HG03565 (cell line): ENCODE measurements around the gene SURF6.

Source experiments
- ATAC-seq: cut with Tn5 transposase; IDR thresholded peaks from one replicate; pipeline ENCODE4 v1.9.1; 2021; ENCODE audit warnings: mild to moderate bottlenecking, moderate library complexity; ENCODE audit not compliant: unreplicated experiment

SURF6 gene

DNA sequence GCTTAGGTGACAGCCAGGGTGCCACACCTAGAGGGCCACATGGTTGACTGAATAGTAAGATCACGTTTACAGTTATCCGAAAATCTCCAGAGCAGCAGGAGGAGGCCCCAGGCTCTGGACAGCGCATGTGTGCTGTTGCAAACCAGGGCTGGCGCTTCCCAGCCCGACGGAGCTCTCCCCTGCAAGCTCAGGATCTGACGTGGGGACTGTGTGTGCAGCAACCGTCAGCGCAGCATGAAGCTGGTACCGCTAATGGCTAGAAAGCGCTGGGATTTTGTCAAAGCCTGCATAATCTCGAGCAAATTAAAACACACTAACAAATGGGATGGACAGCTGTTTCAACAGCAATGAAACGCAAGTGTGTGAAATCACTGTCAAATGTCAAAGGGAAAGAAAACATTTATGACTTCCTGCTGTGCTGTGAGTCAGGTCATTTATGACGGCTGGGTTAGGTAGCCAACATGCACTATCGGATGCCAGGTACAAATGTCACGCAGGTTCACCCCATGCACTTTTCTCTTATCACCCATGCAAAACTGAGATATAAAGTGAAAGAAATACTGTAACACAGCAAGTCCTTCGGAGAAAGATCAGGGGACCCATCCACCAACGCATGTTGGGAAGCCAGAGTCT, 32.4 kb upstream of the SURF6 start:
- ATAC-seq, result no peak

DNA sequence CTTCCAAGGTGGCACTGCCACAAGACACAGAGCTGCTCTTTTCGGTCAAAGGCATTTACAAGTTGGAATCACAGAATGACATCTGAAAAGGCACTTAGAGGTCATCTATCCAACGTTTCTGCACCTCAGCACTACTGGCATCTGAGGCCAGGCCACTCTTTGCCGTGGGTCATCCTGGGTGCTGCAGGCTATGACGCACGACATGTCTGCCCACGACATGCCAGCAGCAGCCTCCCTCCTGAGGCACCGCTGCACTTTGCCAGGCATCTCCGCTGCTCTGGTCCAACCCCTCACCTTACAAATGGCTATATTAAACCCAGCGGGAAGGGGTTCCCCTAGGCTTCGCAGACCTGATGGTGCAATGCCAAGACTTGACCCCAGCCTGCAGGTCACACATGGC, 31.8 kb upstream of the SURF6 start:
- ATAC-seq, result no peak

DNA sequence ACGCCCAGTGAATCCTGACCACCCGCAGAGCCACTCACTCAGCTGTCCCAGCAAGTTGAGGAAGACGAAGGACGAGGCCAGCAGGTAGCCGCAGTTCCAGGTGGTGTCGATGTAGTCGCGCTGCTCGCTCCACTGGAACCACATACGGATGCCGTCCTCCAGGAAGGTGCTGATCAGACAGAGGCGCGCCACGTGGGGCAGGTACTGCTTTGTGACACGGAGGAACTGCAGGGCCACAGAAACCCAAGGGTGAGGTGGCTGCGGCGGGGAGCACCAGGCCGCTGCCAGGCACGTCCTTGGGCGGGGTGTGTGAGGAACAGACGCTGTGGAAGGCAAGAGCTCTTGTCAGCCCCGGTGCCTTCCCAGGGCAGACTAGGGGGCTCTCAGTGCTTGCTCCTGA, 31.2 kb upstream of the SURF6 start:
- ATAC-seq, result no peak

DNA sequence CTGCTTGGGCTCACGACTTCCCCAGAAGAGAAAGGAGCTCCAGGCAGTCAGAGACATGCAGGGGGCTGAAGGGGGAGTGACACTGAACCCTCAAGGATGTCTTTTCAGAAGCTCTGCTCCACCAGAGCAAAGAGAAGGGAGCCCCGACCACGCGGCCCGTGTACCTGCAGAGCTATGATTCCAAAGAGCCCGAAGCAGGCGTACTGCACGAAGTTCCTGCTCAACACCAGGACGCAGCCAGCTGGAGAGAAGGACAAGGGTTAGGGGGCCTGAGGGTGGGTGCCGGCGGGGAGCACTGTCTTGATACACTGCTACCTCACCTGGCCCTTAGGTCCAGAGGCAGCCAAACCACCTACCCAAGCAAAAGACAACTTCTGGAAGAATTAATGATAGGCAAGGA, 30.4 kb upstream of the SURF6 start:
- no peak for ATAC-seq

DNA sequence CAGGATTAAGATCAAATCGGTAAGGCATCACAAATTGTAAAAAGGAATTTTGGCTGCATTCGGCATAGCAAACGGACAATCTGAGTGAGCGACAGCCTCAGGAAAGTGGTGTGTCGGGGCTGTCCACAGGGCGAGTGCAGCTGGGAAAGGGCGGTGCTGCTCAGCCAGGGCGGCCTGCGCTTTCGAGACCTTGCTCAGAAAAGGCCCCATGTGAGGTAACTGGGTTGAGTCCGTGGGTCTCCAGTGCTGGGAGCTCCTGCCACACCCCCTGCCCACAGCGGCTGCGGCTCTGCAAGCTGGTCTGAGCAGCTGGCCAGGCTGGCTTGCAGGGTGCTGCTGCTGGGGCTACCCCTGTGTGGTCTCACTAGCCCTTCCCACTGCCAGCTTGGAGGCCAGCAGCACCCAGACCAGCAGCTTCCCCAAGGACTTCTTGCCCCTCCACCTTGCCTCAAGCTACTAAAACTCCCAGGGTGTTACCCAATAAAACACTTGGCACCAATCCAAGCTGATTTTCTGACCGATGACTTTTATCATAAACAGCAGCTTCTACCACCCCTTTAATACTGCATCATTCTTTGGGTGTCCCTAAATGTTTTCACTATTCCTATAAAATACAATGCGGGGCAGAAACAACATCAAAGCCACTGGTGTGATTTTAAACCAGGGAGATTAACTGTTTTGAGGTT, 26.5 kb upstream of the SURF6 start:
- no peak for ATAC-seq

DNA sequence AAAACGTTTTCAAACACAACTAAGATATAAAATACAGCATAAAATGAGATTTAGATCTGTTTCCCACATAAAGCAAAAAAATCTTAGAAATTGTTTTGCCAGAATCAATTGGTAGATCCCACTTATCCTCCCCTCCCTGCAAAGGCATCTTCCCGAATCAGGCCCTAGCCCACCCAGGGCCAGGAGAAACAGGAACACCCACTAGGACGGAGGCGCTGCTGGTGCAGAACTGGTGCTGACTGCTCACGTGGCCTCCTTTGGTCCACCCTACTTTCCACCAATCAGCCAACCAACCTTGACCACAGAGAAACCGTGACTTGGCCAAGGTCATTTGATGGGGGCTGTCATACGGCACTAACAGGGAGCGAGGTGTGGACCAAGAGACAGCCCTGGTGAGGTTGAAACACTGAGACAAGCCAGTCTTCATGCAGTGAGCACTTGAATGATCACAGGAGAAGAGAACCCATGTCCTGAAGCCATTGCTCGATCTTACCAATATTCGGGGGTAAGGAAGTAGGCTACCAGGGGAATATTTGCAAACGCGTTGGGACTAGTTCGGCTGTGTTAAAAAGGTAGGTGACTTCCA, 25.6 kb upstream of the SURF6 start:
- no peak for ATAC-seq

DNA sequence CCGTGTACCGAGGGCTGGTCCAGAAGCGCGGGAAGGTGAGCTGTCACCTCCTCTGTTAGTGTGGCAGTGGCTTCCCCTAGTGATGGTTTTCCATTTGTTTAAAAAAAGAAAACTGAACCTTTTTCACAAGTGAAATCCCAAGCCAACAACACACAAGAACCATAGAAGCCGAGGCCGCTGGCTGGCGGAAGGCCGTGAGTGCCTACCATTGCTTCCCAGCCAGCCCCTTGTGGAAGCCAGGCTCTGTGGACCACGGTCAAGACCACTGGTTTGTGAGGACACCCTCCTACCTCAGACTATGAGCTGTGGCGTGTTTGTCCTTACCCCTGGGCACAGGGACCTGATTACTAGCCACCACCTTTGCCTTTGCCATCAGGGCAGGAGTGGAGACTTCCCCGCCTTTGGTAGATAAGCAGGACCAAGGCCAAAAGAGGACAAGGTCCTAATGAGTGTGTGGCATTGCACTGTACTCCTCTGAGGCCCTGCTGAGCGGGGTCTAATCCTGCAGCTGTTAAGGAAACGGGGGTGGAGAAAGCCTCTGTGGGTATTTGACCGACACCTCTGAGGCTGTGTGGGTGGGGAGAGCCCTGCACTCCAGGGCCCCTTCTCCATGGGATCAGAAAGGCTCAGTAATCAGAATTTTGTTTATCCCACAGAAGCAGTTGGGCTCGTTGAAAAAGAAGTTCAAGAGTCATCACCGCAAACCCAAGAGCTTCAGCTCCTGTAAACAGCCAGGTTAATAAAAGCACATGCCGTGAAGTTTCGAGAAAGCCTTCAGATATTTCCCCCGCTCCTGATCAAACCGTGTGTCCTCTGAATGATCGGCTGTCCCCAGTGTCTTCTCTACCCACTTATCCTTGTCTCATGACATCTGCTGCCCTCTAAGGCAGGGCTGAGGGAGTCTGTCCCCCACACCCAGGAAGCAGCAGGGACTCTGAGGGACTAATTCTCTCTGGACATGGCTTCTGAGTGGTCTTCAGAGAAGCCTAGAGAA, 24.7 kb upstream of the SURF6 start:
- ATAC-seq, result no peak

DNA sequence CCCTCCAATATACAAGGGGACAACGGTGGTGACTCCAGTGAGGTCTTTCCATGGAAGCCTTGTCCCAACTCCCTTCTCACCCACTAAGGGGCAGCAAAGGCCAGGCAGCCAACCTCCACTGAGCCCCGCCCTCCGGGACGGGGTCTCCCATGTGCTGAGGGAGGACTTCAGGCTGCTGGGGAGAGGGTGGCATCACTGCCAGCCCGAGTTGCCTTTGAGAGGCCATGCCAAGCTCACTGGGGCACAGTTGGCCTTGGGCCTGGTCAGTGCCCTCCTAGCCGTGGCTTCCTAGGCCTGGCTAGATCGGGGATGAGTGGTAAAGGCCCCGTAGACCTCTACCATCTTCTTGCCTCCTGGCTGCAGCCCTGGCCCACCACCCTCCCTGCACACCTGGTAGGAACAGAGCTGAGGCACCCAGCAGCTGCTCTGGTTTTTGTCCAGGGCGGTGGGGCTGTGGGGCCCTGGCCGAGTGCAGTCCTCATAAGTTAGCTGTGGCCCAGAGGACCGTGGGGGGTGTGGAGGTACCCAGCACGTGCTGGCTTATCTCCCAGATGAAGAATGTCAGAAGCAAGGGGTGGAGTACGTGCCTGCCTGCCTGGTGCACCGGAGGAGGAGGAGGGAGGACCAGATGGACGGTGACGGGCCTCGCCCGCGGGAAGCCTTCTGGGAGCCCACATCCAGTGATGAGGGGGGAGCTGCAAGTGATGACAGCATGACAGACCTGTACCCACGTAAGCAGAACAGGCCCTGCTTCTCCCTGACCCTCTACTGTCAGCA, 23.6 kb upstream of the SURF6 start:
- no peak for ATAC-seq

DNA sequence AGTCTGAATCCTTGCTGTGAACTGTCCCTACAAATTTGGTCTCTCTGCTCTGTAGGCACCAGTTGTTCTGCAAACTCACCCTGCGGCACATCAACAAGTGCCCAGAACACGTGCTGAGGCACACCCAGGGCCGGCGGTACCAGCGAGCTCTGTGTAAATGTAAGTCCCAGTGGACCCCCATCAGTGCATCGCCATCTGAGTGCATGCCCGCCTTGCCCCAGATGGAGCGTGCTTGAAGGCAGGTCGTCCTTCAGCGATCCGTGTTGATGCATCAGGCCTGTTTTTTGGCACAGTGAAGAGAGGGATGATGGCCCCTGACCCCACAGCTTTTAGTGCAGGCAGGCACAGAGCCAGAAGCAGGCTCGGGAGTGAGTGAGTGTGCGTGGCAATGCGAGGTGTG, 21.7 kb upstream of the SURF6 start:
- no peak for ATAC-seq

DNA sequence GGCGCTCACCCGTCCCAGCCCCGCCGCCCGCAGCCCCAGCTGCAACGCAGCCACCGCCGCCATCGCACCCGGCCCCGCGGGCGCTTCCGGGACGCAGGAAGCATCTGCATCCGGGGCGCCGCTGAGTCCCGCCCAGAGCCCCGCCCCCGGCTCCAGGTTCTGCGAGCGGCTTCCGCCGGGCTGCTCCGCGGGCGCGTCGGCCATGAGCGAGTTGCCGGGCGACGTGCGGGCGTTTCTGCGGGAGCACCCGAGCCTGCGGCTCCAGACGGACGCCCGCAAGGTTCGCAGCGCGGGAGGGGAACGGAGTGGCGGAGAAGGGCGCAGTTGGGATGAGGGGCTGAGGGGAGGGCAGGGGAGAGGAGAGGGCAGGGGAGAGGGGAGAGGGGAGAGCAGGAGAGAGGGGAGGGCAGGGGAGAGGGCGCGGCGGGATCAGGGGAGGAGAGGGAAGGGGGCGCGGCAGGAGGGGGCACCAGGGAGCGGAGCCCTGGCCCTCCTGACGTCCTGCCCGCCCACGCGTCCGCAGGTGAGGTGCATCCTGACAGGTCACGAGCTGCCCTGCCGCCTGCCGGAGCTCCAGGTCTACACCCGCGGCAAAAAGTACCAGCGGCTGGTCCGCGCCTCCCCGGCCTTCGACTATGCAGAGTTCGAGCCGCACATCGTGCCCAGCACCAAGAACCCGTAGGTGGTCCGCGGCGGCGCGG, 20.6 kb upstream of the SURF6 start, which contains the start of the genes SURF1 and SURF2:
SURF1 (minus strand) TSS at position 97 of the 701 bp plus-strand sequence; CDS start at position 63, 34 bp downstream.
SURF2 (plus strand) TSS at position 160 of the 701 bp plus-strand sequence; CDS start at position 203, 43 bp downstream.
- ATAC-seq, result peak; percentile 42

DNA sequence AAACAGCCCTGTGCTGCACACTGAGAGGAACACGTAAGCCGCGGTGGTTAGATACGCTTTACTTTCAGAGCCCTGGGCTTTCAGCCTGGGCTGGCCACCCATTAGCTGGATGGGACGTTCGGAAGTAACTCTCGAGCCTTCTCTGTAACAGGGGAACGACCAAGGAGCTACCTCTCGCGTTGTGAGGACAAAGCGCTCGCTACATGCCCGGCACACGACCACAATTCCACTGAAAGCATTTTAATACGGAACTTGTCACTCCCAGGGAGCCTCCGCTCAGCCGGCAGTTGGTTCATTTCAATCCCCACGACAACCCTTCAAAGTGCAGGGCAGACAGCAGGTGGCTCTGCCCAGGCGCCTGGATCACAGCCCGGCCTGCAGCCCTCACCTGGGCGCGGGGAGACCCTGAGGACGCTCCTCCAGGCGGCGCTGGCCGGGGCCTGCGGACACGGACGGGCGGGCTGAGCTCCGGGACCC, 19.9 kb upstream of the SURF6 start:
- peak; percentile 16 for ATAC-seq

DNA sequence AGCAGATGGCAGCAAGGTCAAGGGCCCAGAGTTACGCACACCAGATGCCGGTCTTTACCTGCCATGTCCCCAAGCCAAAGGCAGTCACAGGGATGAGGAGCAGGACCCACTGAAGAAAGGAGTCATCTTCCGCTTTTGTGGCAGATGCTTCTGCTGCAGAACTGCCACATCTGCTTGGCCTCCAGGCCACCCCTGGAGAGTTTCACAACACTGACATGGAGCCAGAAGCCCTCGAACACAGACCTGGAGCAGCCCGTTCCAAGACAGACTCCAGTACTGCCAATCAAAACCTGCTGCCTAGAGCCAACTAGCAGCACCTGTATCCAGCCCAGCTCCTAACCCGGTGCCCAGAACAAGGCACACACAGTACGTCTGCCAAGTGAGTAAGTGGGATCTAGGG, 18.8 kb upstream of the SURF6 start:
- ATAC-seq, result no peak

DNA sequence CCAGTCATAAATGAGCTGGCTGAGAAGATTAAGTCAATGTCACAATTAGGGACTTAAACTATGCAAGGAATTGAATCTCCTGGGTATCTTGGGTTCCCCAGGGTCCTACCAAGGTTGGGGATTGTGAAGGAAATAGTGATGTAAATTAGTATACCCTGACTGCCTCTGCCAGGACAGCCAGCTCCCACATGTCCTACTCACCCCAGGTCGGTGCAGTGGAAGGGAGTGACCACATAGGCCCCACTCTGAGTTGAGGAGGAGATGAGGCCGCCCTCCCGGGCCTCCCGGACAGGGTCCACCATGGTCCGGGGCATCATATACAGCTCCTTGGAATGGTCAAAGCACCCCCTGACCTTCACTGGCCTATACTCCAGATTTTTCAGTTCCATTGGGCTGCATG, 17.6 kb upstream of the SURF6 start:
- no peak for ATAC-seq

DNA sequence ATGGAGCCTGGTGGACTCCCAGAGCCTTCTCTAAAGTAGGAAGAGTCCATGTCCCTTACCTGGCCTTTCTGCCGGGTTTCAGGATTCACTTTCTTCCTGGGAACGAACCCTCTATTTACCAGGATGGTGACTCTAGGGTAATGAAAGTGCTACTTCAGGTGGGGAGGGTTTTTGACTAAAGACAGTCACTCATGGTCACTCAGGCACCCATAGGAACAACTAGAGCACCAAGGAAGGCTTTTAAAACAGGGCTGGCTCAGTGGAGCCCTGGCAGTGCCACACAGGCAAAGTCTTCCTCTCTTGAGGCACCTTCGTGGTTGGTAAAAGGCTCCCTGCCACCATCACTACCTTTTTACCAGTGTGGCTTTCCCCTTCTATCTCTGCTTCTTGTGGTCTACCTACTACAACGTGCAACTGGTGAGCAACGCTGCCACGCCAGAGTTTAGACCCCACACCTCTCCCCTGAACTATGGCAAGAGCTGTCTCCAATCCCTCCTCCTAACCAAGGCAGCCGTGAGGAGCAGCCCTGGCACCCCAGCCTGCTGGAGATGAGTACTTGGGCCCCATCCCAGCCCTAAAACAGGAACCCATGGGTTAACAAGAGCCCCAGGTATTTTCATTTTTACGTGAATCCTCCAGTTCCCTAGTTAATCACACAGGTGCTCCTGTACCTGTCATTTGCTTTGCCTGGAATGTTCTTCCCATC, 16.8 kb upstream of the SURF6 start:
- ATAC-seq, result no peak

DNA sequence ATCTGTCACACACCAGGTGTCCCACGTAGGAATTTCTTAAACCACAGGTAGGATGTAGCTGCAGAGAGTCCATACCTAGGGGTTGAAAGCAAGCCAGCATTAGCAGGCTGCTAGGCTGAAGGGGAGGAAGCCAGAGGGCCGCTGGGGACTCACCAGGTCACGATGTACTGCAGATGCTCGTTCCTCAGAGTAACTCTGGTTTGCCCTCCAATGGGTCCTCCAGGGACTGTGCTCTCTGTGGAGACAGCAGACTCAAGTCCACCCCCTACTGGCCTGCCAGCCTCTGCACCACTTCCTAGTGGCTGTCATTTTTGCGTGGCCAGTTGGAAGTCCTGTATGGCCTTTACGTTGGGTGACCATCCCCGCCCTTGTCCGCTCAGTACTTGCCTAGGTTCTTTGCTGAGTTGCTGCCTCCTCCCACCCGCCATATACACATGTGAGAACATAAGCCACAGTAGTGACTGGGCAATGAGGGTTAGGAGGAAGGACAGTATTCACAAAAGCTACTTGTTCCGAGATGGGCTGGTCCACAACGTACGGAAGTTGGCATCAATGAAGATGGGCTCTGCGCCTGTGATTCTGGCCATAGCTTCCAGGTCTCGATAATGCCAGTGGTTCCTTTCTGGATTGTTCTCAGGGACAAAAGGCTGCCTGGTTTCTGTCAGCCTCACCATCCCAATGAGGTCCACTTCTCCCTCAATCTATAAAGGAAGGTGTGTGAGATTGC, 16.1 kb upstream of the SURF6 start:
- no peak for ATAC-seq

DNA sequence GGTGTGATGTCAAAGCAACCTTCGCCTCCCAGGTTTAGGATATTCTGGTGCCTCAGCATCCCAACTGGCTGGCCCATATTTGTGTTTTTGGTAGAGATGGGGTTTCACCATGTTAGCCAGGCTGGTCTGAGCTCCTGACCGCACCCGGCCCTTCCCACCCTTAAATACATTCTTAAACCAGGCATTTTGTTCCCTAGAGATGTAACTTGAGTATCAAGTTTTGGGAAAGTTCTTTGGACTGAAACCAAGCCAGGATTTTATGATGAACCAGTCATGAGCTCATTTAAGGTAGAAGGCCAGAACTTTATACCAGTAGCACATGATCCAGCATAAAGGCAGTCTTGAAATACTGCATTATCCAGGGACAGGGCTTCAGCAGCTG, 15.5 kb upstream of the SURF6 start:
- ATAC-seq, result no peak

DNA sequence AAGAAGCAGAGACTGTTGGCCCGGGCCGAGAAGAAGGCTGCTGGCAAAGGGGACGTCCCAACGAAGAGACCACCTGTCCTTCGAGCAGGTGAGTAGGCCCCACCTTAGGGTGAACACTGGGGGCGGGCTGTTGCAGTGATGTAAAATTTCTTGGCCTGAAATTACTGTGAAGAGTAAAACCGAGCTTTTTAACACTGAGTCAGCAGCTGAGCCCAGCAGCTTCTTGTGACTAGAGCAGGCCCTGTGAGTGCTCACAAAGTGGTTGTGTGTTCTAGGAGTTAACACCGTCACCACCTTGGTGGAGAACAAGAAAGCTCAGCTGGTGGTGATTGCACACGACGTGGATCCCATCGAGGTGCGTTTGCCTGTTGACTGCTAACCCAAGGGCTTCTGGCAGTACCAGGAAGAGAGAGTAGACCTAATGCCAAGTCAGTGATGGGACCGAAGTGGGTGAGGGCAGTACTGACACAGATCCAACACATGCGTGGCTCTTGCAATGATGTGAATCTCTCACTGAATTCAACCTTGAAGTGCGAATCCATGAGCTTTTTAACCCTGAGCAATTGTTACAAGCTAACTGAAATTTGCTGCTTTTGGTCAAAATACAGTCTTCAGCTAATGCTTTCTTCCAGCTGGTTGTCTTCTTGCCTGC, 14.1 kb upstream of the SURF6 start:
- no peak for ATAC-seq
